Stimulated activated CD8-positive, alpha-beta memory T cell treated with anti-CD3 and anti-CD28 coated beads, Interleukin-4, amount 100 ng/mL, for 4 hours (primary cell): ENCODE results near the gene RANBP17.

Experiments used
- DNase-seq, 2 donors: peaks; one replicate each; pipeline ENCODE4 v3.0.0-alpha.2; 2020; ENCODE audit warnings: low read depth in 2 of 2, low spot score in 1 of 2

RANBP17 gene

DNA sequence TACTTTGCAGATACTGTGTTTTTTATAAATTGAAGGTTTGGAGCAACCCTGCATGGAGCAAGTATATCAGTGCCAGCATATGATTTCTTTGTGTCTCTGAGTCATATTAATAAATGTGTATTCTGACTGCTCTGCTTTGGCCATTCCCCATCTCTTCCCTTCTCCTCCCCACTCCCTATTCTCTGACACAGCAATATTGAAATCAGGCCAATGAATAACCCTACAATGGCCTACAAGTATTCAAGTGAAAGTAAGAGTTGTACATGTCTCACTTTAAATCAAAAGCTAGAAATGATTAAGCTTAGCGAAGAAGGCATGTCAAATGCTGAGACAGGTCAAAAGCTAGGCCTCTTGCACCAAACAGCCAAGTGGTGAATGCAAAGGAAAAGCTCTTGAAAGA, 365.0 kb downstream of the RANBP17 start:
- DNase-seq = no peak

DNA sequence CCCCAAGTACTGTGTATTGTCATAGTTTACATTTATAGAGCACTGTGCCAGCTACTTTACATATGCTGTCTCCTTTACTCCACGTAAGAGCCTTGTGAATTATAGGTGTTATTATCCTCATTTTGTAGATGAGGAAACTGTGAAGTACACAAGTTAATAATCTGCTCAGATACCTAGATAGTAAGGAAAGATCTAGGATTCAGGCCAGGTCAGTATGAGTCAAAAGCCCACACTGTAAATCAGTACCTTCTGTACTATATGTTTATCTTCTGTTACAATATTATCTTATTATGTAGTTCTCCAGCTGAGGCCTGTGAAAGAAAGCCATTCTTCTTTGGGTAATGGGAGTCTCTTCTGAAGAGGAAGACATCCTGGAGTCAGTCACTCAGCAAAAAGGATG, 374.8 kb downstream of the RANBP17 start:
- no peak for DNase-seq

- DNase-seq = no peak
These were observed 380.7 kb downstream of the RANBP17 start for GRCh38 chr5:171242521-171242920.

- DNase-seq = no peak
These were observed 384.4 kb downstream of the RANBP17 start for GRCh38 chr5:171246231-171246630.

- DNase-seq = no peak
These were observed 387.6 kb downstream of the RANBP17 start for GRCh38 chr5:171249460-171249859.

DNA sequence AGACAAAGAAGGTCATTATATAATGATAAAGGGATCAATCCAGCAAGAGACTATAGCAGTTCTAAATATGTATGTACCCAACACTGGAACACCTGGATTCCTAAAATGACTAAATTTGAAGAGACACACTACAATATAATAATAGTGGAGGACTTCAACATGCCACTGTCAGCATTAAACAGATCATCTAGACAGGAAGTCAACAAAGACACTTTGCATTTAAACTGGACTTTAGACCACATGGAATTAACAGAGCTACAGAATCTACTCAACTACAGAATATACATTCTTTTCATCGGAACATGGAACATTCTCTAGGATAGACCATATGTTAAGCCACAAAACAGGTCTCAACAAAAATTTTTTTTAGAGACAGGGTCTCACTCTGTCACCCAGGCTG, 388.9 kb downstream of the RANBP17 start:
- no peak for DNase-seq

DNA sequence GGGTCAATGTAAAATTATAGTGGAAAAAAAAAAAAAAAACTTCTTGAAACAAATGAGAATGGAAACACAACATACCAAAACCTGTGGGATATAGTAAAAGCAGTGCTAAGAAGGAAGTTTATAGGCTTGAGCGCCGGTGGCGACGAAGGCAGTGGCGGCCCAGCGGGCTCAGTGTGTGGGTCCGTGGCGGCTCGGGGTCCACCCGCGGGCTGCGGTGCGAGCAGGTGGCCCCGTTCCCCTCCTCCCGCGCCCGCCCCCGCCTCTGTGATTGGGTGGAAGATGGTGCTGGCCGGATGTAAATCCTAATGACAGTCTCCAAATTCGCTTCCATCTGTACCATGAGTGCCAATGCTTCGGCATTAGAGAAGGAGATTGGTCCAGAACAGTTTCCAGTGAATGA, 389.7 kb downstream of the RANBP17 start:
- DNase-seq = no peak

- no peak for DNase-seq
These were observed 390.9 kb downstream of the RANBP17 start for GRCh38 chr5:171252674-171253073.

GRCh38 chr5:171258737-171259415, 397.1 kb downstream of the RANBP17 start:
- no peak for DNase-seq

- no peak for DNase-seq
These were observed 399.5 kb downstream of the RANBP17 start for GRCh38 chr5:171261361-171261760.

DNA sequence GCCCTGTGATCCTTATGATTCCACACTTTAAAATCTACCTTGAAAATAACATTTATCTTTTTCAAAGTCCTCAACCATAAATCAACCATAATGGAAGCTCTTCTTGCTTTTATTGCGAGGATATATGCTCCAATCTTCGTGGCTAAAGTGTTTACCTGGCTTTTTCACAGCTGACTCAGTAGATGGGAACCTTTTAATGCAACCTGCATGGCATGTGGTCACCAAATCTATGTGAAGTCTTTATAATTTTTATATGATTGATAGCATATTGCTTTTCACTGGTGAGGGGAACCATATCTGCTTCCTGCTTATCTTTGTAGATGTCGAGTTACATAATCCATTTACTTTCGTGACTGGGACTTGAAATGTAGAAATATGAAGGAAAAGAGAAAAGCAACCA, 400.1 kb downstream of the RANBP17 start:
- DNase-seq = no peak

DNA sequence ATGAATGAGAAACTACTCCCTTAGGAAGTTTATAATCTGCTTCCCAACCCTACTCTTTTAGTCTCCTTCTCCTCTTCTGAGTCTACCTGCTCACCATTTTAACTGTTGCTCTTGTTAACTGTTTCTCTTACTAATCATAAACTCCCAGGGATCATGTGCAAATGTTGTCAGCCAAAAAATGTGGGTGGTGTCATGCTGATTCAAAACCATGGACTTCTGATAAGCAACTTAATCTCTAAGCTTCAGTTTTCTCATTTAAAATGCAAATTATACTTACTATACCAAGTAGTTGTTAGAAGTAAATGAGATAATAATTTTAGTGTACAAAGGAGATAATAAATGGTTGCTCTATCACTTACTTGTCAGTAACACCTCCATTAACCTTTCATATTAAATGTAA, 401.4 kb downstream of the RANBP17 start:
- no peak for DNase-seq

GRCh38 chr5:171264843-171265242, 403.0 kb downstream of the RANBP17 start:
- no peak for DNase-seq

GRCh38 chr5:171268700-171269620, 407.1 kb downstream of the RANBP17 start:
- no peak for DNase-seq

- no peak for DNase-seq
These were observed 407.9 kb downstream of the RANBP17 start for GRCh38 chr5:171269717-171270116.

- DNase-seq = no peak
These were observed 408.3 kb downstream of the RANBP17 start for GRCh38 chr5:171270136-171270535.

GRCh38 chr5:171271798-171272197, 410.0 kb downstream of the RANBP17 start:
- DNase-seq = no peak

DNA sequence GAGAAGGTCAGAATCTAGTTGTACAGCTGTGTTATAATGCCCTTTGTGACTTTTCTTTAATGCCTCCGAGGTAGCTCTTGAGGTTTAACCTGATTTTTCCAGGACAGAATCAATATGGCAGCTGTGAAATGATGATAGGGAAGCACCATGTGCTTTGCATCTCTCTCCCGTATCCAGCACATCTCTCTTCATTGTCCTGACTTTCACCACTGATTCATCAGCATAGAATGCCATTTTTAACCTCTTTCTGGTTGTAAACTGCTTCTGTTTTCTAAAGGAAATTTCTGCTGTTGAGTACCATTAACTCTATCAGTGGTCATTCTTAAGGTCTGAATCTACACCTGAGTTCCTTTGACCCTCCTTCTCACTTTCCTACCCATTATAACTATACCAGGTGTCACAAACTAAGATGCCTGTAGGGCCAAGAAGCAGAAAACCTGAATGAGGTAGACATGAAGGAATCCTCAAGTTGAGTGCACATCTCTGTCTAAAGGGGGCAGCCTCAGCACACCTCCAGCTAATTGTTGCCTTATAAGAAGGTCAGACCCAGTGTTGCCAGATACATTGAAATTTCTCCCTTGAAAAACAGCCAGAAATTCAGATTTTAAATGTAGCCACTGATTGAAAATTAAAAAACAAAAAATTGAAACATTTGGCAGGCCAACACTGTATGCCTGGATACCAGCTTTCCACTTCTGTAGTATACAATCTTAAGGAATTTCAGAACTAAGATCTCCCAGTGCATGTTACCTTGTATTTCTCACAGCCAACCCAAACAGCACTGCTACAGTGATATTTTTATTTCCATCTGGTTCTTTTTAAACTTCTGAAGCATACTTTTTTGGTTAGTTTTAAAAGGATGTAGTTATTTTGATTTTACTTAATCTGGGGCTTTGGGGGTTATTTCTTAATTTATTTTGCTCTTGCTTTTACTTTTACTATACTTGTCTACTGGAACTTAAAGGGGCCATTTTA, 411.5 kb downstream of the RANBP17 start:
- DNase-seq = no peak

DNA sequence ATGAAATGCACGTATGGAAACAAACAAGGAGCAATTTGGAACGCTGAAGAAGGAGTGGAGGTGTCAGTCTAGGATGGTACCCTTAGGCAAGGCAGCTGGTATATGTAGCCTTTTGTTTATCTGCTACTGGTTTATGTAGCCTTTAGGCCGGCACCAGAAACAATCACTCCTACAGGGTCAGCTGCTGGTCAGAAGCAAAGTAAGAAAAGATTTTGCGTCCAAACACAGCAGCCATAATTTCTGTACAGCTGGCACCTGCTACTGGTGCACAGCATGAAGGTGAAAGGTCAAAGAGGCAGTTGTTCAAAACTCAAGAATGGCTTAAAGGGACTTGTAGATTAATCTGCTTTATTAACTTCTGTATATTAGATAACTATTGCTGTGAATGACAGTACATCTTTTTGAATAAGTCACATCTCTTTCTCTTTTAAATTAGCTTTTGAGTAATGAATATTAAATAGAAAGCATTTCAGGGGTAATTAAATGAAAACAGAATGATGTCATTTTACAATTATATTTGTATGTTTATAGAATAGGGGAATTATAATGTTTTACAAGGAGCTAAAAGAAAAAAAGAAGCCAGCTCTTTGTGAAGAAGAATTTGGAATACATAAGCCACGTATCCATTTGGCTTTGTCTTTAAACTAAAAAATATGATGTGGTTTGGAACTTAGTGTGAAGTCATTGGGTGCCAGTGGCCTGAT, 414.2 kb downstream of the RANBP17 start:
- DNase-seq = no peak

DNA sequence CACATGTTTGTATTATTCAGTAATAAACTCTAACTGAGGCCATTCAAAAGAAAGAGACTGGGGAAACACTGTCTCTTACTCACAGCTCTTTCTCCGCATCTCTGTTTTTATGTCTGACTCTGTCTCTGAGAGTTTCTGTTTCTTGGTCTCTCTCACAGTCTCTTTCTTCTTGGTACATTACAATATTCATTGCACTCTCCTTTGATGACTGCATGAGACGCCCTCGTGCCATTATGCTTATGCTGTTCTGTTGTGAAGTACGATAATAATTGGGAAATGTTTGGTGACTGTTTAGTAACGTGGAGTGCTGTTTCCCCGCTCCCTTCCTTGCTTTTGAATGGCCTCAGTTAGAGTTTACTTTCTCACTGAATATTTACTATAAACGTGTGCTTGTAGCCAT, 421.9 kb downstream of the RANBP17 start:
- DNase-seq = no peak

- DNase-seq = no peak
These were observed 423.6 kb downstream of the RANBP17 start for GRCh38 chr5:171285465-171285864.
